ENCODE results near the gene LEMD1.

DNA sequence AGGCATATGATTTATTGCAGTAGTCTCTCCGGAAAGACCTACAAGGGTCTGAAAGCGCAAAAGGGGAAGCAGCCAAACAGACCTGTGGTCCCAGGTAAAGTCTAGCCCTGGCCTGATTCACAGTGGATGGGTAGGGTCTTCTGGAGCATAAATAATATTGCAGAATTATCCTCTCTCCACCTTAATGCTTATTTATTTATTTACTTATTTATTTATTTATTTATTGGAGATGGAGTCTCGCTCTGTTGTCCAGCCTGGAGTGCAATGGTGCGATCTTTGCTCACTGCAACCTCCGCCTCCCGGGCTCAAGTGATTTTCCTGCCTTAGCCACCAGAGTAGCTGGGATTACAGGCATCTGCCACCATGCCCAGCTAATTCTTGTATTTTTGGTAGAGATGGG, 53.4 kb downstream of the LEMD1 start:
- no peak for TF ChIP-seq POLR2AphosphoS5 (IDR thresholded peaks at IDR 0.05)
- TF ChIP-seq, protein P1, sequence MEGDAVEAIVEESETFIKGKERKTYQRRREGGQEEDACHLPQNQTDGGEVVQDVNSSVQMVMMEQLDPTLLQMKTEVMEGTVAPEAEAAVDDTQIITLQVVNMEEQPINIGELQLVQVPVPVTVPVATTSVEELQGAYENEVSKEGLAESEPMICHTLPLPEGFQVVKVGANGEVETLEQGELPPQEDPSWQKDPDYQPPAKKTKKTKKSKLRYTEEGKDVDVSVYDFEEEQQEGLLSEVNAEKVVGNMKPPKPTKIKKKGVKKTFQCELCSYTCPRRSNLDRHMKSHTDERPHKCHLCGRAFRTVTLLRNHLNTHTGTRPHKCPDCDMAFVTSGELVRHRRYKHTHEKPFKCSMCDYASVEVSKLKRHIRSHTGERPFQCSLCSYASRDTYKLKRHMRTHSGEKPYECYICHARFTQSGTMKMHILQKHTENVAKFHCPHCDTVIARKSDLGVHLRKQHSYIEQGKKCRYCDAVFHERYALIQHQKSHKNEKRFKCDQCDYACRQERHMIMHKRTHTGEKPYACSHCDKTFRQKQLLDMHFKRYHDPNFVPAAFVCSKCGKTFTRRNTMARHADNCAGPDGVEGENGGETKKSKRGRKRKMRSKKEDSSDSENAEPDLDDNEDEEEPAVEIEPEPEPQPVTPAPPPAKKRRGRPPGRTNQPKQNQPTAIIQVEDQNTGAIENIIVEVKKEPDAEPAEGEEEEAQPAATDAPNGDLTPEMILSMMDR (IDR thresholded peaks at IDR 0.05): no peak
- no peak for TF ChIP-seq EP300 (IDR thresholded peaks at IDR 0.05)
- no peak for TF ChIP-seq POLR2A (IDR thresholded peaks at IDR 0.05)

All from suprapubic skin (tissue), 4 donors.